HG02588 (cell line): ENCODE measurements around the gene TSR1.
"Not testable (repeated sequence)": the region's sequence is repeated elsewhere in the genome, so short reads cannot be mapped to it uniquely, and the experiment has no call there.

Source experiments
- ATAC-seq: cut with Tn5 transposase; IDR thresholded peaks from one replicate; pipeline ENCODE4 v1.9.1; 2021; ENCODE audit warnings: mild to moderate bottlenecking, moderate library complexity; ENCODE audit not compliant: unreplicated experiment

The TSR1 gene

GRCh38 chr17:2338315-2338657 is 2.0 kb upstream of the TSR1 start:
- ATAC-seq, result no peak

GRCh38 chr17:2337544-2338314 is 1.5 kb upstream of the TSR1 start:
- ATAC-seq, result peak; percentile 26

- ATAC-seq, result peak; percentile 27
Observed at GRCh38 chr17:2336852-2337543, 741 bp upstream of the TSR1 start, which contains the start of gene SGSM2. Gene SGSM2 (plus strand): TSS chr17:2337501. CDS start chr17:2337689, 188 bp downstream.

GRCh38 chr17:2335726-2336214 is 487 bp downstream of the TSR1 start:
- no peak for ATAC-seq

- no peak for ATAC-seq
Observed at GRCh38 chr17:2331303-2331702, 5.0 kb downstream of the TSR1 start.

GRCh38 chr17:2323629-2324314 is 12.5 kb downstream of the TSR1 start:
- no peak for ATAC-seq

- no peak for ATAC-seq
Observed at GRCh38 chr17:2321399-2321798, 14.9 kb downstream of the TSR1 start.

- ATAC-seq, result no peak
Observed at GRCh38 chr17:2319051-2319450, 17.2 kb downstream of the TSR1 start.

- no peak for ATAC-seq
Observed at GRCh38 chr17:2317796-2318195, 18.5 kb downstream of the TSR1 start.

- not testable (repeated sequence) for ATAC-seq
Observed at GRCh38 chr17:2316916-2317205, 19.4 kb downstream of the TSR1 start.

GRCh38 chr17:2312736-2313135 is 23.5 kb downstream of the TSR1 start:
- no peak for ATAC-seq

GRCh38 chr17:2309338-2310154 is 26.7 kb downstream of the TSR1 start:
- ATAC-seq, result no peak

- no peak for ATAC-seq
Observed at GRCh38 chr17:2304931-2305330, 31.3 kb downstream of the TSR1 start.

- ATAC-seq, result peak; percentile 79
Observed at GRCh38 chr17:2303204-2304188, 32.8 kb downstream of the TSR1 start, which contains the start of the genes SMG6 and SRR. Gene SMG6 (minus strand): TSS chr17:2303785. CDS start chr17:2303720, 65 bp downstream. Gene SRR (plus strand): TSS chr17:2303950. CDS start chr17:2315561, 11,611 bp downstream.

GRCh38 chr17:2302778-2303203 is 33.5 kb downstream of the TSR1 start:
- ATAC-seq, result no peak

- ATAC-seq, result no peak
Observed at GRCh38 chr17:2299756-2300155, 36.5 kb downstream of the TSR1 start.

- no peak for ATAC-seq
Observed at GRCh38 chr17:2299136-2299535, 37.1 kb downstream of the TSR1 start.

GRCh38 chr17:2297023-2297422 is 39.2 kb downstream of the TSR1 start:
- no peak for ATAC-seq

GRCh38 chr17:2295575-2295974 is 40.7 kb downstream of the TSR1 start:
- no peak for ATAC-seq

GRCh38 chr17:2292100-2292499 is 44.2 kb downstream of the TSR1 start:
- no peak for ATAC-seq
